HG03521 (cell line): Measurements from ENCODE around the gene SS18.

ENCODE experiments used
- ATAC-seq: cut with Tn5 transposase; IDR thresholded peaks from one replicate; pipeline ENCODE4 v1.9.1; 2021; ENCODE audit warnings: mild to moderate bottlenecking, moderate library complexity; ENCODE audit not compliant: unreplicated experiment

The SS18 gene

GRCh38 chr18:26073758-26074157, 16.7 kb downstream of the SS18 start:
- ATAC-seq = no peak

DNA sequence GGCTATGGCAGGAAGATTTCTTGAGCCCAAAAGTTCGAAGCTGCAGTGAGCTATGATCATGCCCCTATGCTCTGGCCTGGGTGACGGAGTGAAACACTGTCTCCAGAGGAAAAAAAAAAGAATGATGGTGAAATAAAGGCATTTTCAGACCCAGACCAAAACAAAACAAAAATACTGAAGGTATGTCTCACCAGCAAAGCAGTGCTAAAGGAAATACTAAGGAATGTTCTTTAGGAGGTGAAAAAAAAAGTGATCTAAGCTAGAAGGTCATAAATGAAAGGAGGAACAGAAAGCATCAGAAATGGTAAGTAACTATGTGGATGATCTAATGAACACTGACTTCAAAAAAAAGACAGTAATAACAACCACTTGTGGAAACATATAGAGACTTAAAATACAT, 18.7 kb downstream of the SS18 start:
- ATAC-seq = no peak

DNA sequence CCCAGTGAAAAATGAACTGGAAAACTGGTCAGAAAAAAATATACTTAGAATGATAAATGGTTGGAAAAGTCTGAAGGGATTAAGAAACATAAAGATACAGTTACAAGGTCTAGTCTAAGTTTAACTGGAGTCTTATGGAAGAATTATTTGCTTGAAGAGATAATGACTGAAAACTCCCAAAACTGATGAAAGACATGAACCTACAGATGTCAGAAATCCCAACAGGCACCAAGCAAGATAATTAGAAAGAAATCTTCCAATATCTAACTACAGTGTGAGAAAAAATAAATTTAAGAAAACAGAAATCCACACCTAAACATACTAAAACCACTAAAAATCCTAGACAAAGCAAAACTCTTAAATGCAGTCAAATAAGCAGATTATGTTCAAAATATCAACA, 19.4 kb downstream of the SS18 start:
- ATAC-seq = no peak

GRCh38 chr18:26059357-26059756, 31.1 kb downstream of the SS18 start:
- no peak for ATAC-seq

- ATAC-seq = no peak
Observed at GRCh38 chr18:26057344-26057773, 33.1 kb downstream of the SS18 start.

GRCh38 chr18:26056291-26056690, 34.1 kb downstream of the SS18 start:
- no peak for ATAC-seq

- ATAC-seq = no peak
Observed at GRCh38 chr18:26052505-26052904, 37.9 kb downstream of the SS18 start.

DNA sequence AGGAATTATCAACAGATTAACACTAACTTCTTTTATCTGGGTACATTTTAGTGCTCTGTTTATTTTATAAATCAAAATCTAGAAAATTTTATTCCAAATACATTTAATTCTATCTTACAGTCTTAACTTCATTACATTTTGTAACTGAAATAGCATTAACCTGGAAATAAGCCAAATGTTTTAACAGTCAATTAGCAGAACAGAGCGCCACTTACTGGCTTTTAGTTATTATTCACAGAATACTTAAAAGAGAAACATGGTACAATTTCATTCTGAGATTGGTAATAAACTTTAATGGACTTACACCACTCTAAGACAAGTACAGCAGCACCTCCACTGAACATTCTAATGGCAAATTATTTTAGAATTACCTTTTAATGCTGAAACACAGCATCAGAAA, 38.6 kb downstream of the SS18 start:
- ATAC-seq = no peak

DNA sequence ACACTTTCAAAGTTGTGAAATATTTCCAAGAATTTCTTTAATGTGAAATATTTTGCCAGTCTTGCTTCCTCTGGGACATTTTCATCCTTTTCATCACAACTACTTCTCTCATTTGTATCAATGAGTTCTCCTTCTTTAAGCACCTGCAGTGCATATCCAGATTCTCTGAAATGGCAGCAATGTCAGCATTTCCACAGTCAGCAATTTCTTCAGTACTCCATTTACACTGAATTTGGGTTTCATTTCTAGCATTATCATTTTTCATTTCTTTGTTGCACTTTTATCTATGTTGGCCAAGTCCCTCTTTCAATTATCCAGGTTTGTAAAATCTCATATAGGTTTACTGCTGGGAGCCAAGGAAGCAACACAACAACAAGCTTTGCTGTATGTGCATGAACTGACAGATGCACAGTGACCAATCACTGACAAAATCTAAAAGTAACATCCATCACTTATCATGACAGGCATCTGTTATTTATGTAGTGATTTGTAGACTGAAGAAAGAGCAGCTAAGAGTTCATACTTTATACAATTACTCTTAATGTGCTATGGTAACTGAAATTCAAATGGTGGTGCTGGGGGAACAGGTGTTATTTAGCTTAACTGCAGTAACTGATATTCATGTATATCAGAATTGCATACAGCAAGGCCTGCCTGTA, 43.9 kb downstream of the SS18 start:
- no peak for ATAC-seq

DNA sequence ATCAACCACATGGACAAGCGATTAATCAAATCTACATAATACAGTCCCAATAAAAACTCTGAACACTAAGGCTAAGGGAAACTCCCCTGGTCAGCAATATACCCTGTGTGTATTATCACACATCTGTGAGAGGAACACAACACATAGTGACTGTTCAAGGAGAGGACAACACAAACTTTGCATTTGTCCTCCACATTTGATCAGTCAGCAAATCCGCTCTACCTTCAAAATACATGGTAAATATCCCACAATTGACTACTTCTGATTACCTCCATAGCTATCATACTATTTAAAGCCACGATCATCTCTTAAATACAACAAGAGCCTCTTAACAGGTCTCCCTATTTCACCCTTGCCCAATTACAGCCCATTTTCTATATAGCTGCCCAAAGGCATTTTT, 45.6 kb downstream of the SS18 start:
- no peak for ATAC-seq

GRCh38 chr18:26040051-26040656, 50.3 kb downstream of the SS18 start:
- no peak for ATAC-seq

GRCh38 chr18:26039203-26039602, 51.2 kb downstream of the SS18 start:
- ATAC-seq = no peak

DNA sequence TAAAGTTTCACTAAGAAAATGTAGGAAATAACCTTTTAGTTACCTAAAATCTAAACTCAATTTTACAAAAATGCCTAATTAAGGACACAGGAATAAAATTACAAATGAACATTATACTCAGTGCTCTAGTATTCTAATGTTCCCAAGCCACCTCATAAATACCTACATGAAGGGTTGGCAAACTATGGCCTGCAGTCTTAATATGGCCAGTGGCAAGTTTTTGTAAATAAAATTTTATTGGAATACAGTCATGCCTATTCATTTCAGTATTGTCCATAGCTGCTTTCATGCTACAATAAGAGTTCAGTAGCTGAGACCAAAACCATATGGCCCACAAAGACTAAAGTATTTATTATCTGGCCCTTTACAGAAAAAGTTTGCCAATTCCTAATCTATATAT, 53.8 kb downstream of the SS18 start:
- no peak for ATAC-seq

- no peak for ATAC-seq
Observed at GRCh38 chr18:26034850-26035497, 55.4 kb downstream of the SS18 start.

GRCh38 chr18:26022585-26022984, 67.8 kb downstream of the SS18 start:
- ATAC-seq = no peak

DNA sequence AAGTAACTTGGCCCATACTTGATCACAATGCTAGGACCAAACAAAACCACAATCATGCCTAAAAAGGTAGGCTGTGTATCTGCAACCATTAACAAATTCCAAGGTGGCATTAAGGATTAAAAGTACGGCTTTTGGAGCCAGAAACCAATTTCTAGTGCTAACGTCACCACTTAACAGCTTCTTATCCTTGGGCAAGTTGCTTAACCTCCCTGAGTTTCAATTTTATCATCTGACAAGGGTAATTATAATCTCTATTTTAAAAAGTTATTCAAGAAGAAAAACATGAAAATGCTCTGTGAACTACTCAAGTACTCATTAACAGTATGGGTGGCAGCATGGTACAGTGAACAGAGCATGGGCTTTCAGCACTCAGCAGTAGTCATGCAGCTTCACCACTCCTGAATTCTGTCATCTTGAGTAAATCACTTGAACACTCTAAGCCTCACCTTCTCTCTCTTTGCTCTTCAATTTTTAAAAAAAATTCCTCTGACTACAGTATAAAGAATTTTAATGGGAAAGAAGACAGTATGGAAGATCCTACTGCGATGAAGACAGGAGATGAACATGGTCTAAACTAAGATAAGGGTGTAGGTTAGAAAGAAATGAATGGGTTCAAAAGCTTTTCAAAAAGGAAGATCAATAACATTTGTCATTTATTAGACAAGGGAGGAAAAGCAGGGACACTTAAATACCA, 69.2 kb downstream of the SS18 start:
- no peak for ATAC-seq

GRCh38 chr18:26017929-26018328, 72.5 kb downstream of the SS18 start:
- ATAC-seq = no peak

GRCh38 chr18:26014462-26014861, 76.0 kb downstream of the SS18 start:
- no peak for ATAC-seq

GRCh38 chr18:26008619-26009018, 81.8 kb downstream of the SS18 start:
- ATAC-seq = no peak

GRCh38 chr18:26008096-26008495, 82.3 kb downstream of the SS18 start:
- no peak for ATAC-seq

- no peak for ATAC-seq
Observed at GRCh38 chr18:26005950-26006349, 84.5 kb downstream of the SS18 start.

- ATAC-seq = no peak
Observed at GRCh38 chr18:26004832-26005231, 85.6 kb downstream of the SS18 start.
